Mucosa of rectum (tissue), 2 donors: ENCODE data around the gene ADAM12.
"Not testable (repeated sequence)": the region's sequence is repeated elsewhere in the genome, so short reads cannot be mapped to it uniquely, and the experiment has no call there.

ENCODE experiments used
- H3K27ac ChIP-seq, 2 donors: one replicate each; pipeline ENCODE4 v1.7.0; 2013; ENCODE audit warnings: inconsistent platforms in 2 of 2, low read depth in 2 of 2, low read length in 2 of 2
- H3K27me3 ChIP-seq, 2 donors: one replicate each; pipeline ENCODE4 v1.7.0; 2013; ENCODE audit warnings: low read length in 2 of 2; ENCODE audit not compliant: control insufficient read depth in 2 of 2, insufficient read depth in 2 of 2
- H3K36me3 ChIP-seq, 2 donors: one replicate each; pipeline ENCODE4 v1.7.0; 2013; ENCODE audit warnings: low read length in 2 of 2; ENCODE audit not compliant: control insufficient read depth in 2 of 2, insufficient read depth in 2 of 2
- H3K4me1 ChIP-seq, 2 donors: one replicate each; pipeline ENCODE4 v1.7.0; 2013; ENCODE audit warnings: low read length in 2 of 2, mild to moderate bottlenecking in 1 of 2; ENCODE audit not compliant: control insufficient read depth in 2 of 2, insufficient read depth in 2 of 2
- H3K4me3 ChIP-seq, 2 donors: one replicate each; pipeline ENCODE4 v1.7.0; 2013; ENCODE audit warnings: low read length in 2 of 2
- H3K9ac ChIP-seq, 2 donors: one replicate each; pipeline ENCODE4 v1.7.0; 2013; ENCODE audit warnings: low read length in 2 of 2, low read depth in 1 of 2, mild to moderate bottlenecking in 1 of 2
- H3K9me3 ChIP-seq, 2 donors: one replicate each; pipeline ENCODE4 v1.7.0; 2013; ENCODE audit warnings: low read length in 2 of 2; ENCODE audit not compliant: control insufficient read depth in 2 of 2
- donor health status: healthy.
- donor health status: Normal muscosa, but diverticular disease.

Gene ADAM12

DNA sequence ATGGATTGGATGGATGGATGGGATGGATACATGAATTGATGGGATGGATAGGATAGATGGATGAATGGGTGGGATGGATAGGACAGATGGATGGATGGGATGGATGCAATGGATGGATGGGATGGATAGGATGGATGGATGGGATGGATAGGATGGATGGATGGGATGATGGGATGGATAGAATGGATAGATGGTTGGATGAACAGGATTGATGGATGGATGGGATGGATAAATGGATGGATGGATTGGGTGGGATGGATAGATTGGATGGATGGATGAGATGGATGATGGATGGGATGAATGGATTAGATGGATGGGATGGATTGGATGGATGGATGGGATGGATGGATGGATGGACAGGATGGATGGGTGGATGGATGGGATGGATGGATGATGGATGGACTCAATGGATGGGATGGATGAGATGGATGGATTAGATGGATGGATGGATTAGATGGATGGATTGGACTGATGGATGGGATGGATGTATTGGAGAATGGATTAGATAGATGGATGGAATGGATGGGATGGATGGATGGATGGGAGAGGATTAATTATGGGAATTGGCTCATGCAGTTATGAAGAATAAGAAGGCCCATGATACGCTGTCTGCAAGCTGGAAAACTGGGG lies 136.4 kb downstream of the ADAM12 start:
- H3K4me3 ChIP-seq = no peak overlapping the region
- H3K27me3 ChIP-seq = no peaks in the 10 kb centered on the region
- H3K27ac ChIP-seq = no peak overlapping the region
- H3K9ac ChIP-seq = no peak overlapping the region
- H3K36me3 ChIP-seq = no peaks in the 10 kb centered on the region
- H3K9me3 ChIP-seq = peaks cover 0 to 3% of the 10 kb centered on the region in 2 donors
- H3K4me1 ChIP-seq = no peaks in the 10 kb centered on the region

DNA sequence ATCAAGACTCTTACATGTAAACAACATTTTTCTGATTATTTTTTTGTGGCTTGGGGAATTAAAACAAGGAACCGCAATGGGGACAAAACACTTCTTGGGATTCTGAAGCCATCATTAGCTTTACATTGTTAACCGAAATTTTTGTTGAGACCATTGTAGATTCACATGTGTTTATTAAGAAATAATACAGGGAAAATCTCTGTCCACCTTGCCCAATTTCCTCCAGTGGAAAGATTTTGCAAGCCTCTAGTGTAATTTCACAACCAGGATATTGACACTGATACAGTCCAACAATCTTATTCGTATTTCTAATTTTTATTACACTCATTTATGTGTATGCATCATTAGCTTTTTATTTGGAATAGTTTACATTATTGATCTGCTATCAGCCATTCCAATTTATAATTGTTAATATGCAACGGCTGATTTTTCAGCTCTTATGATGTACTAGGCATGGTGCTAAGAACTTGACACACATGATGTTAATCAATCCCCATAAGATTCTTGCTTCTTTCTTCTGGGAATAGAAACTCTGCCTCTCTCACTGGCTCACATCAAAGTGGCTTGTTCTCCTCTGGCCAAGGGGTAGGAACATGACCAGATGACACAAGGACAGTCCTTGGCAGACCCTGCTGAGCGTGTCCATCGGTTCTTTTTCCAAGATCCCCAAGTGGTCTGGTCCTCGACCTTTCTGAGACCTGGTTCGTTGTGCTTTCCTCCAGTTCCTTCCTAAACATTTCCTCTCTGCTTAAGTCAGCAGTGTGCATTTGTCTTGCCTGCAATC lies 137.6 kb downstream of the ADAM12 start:
- Histone ChIP-seq H3K27me3 (no peaks in the 10 kb centered on the region), H3K4me1 (no peaks in the 10 kb centered on the region), H3K27ac (no peak overlapping the region), H3K9ac (no peak overlapping the region), H3K36me3 (no peaks in the 10 kb centered on the region), H3K4me3 (no peak overlapping the region), H3K9me3 (peaks cover 0 to 3% of the 10 kb centered on the region in 2 donors)

- Histone ChIP-seq H3K36me3 (no peaks in the 10 kb centered on the region), H3K9ac (no peak overlapping the region), H3K27ac (no peak overlapping the region), H3K4me3 (no peak overlapping the region), H3K9me3 (peaks cover 0 to 3% of the 10 kb centered on the region in 2 donors), H3K4me1 (no peaks in the 10 kb centered on the region), H3K27me3 (no peaks in the 10 kb centered on the region)
Observed at GRCh38 chr10:126250045-126250444, 138.2 kb downstream of the ADAM12 start.

GRCh38 chr10:126247446-126247975 lies 140.8 kb downstream of the ADAM12 start:
- Histone ChIP-seq H3K4me3 (no peak overlapping the region), H3K27ac (no peak overlapping the region), H3K9me3 (peaks cover 0 to 3% of the 10 kb centered on the region in 2 donors), H3K9ac (no peak overlapping the region), H3K27me3 (no peaks in the 10 kb centered on the region), H3K36me3 (no peaks in the 10 kb centered on the region), H3K4me1 (no peaks in the 10 kb centered on the region)

- H3K9me3 ChIP-seq, H3K4me1 ChIP-seq, H3K27ac ChIP-seq, H3K4me3 ChIP-seq, H3K9ac ChIP-seq, H3K36me3 ChIP-seq, H3K27me3 ChIP-seq: not testable (repeated sequence)
Observed at GRCh38 chr10:126246396-126246795, 141.9 kb downstream of the ADAM12 start.

DNA sequence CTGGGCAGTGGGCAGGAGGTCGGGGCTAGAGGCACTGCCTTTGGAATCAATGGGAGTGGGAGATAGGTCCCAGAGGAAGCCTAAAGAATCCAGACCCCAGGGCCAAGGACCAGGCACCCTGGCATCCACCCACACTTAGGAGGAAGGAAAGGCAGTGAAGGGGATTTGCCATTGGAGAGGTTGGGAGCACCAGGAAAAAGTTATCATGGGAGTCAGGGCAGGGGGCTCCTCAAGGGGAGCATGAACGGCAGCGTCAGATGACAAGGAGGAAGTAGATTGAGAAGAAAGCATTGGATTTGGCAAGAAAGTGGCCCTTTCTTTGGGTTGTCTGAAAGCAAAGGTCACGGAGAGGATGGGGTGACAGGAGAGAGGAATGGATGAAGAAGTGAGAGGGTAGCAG lies 142.8 kb downstream of the ADAM12 start:
- Histone ChIP-seq H3K4me1 (no peaks in the 10 kb centered on the region), H3K36me3 (no peaks in the 10 kb centered on the region), H3K27me3 (no peaks in the 10 kb centered on the region), H3K9me3 (no peaks in the 10 kb centered on the region), H3K9ac (no peak overlapping the region), H3K4me3 (no peak overlapping the region), H3K27ac (no peak overlapping the region)

DNA sequence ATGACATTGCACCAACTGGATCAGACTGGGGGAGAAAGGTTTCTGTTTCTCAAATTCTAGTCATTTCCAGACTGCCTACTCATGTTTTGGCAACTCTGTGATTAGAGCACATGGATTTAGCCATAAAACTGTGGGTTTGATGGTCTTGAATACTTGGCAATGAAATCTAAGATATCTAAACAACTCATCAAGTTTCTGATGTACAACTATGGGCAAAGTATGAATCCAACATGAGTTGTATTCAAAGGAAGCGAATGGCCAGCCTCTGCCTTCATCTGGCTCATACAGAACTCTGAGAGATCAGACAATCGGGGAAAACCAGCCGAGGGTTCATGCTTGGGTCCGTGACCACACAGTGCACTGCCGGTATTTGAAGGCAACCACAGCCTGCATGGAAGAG lies 144.3 kb downstream of the ADAM12 start:
- H3K9ac ChIP-seq = no peak overlapping the region
- no peaks in the 10 kb centered on the region for H3K9me3 ChIP-seq
- no peak overlapping the region for H3K27ac ChIP-seq

GRCh38 chr10:126243306-126243705 lies 145.0 kb downstream of the ADAM12 start:
- Histone ChIP-seq H3K4me1 (no peaks in the 10 kb centered on the region), H3K27me3 (no peaks in the 10 kb centered on the region), H3K4me3 (no peak overlapping the region), H3K36me3 (no peaks in the 10 kb centered on the region), H3K27ac (no peak overlapping the region), H3K9me3 (no peaks in the 10 kb centered on the region), H3K9ac (no peak overlapping the region)

More for the DNA sequence above, 144.3 kb downstream of the ADAM12 start:
- H3K4me3 ChIP-seq = no peak overlapping the region
- no peaks in the 10 kb centered on the region for H3K36me3 ChIP-seq
- no peaks in the 10 kb centered on the region for H3K4me1 ChIP-seq
- H3K27me3 ChIP-seq = no peaks in the 10 kb centered on the region

GRCh38 chr10:126242397-126243260 lies 145.6 kb downstream of the ADAM12 start:
- Histone ChIP-seq H3K9me3 (no peaks in the 10 kb centered on the region), H3K27me3 (no peaks in the 10 kb centered on the region), H3K9ac (no peak overlapping the region), H3K36me3 (no peaks in the 10 kb centered on the region), H3K4me3 (no peak overlapping the region), H3K4me1 (no peaks in the 10 kb centered on the region), H3K27ac (no peak overlapping the region)

DNA sequence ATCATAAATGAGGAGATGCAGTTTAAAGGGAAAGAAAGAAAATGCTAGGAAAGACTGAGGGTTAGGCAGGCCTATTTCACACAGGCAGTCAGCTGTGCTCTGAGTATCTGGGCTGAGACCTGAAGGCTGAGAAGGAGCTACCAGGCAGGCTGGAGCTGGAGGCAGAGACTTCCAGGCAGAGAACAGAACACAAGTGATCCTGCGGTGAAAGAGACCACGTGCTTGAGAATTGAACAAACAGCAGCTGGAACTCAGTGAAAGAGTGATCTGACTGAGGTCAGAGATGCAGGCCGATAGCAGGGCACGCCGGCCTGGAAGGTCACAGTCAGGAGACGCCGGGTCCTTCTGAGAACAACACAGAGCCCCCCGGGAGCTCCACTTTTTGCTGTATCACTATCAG lies 147.8 kb downstream of the ADAM12 start:
- Histone ChIP-seq H3K4me1 (no peaks in the 10 kb centered on the region), H3K4me3 (no peak overlapping the region), H3K27ac (no peak overlapping the region), H3K27me3 (no peaks in the 10 kb centered on the region), H3K9ac (no peak overlapping the region), H3K9me3 (no peaks in the 10 kb centered on the region), H3K36me3 (no peaks in the 10 kb centered on the region)
